Thyroid gland (tissue), 4 donors: ENCODE results near the gene CSK.

Experiments
- CTCF ChIP-seq, 6 experiments: fragments of 200-600 bp in 3 of 6; fragments of 450-650 bp in 3 of 6; sonication (generic) in 3 of 6; IDR thresholded peaks; one replicate each; pipeline ENCODE4 v1.5.1; 2016 to 2019; ENCODE audit warnings: antibody characterized with exemption in 6 of 6, mild to moderate bottlenecking in 2 of 6, inconsistent platforms in 1 of 6, moderate library complexity in 1 of 6
- POLR2A ChIP-seq, 2 donors: fragments of 450-650 bp; IDR thresholded peaks; one replicate each; pipeline ENCODE4 v1.6.1; 2017; ENCODE audit warnings: antibody characterized with exemption in 2 of 2, mild to moderate bottlenecking in 2 of 2, moderate library complexity in 1 of 2

DNA sequence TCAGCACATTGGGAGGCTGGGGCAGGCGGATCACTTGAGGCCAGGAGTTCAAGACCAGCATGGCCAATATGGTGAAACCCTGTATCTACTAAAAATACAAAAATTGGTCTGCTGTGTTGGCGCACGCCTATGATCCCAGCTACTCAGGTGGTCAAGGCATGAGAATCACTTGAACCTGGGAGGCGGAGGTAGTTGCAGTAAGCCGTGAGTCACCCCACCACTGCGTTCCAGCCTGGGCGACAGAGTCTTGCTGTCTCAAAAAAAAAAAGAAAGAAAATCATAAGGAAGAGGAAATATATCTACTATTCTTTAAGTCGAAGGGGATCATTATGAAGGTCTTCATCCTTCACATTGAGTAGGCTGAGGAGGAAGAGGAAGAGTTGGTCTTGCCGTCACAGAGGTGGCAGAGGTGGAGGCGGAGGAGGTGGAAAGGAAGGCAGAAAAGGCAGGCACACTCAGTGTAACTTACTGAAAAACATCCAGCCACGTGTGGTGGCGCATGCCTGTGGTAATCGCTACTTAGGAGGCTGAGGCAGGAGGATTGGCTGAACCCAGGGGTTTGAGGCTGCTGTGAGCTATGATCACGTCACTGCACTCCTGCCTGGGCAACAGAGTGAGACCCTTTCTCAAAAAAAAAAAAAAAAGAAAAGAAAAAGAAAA, 14.2 kb downstream of the CSK start:
- no peak for TF ChIP-seq CTCF (IDR thresholded peaks at IDR 0.05)
- TF ChIP-seq POLR2A (IDR thresholded peaks at IDR 0.05), result no peak
